Stimulated activated CD4-positive, alpha-beta T cell treated with anti-CD3 and anti-CD28 coated beads, Interleukin-4, amount 100 ng/mL, for 4 hours (primary cell): ENCODE data around the gene RHBDL3.
A peak's percentile ranks its signal among the peaks of the same experiment; 100 is the strongest.

ENCODE experiments used
- DNase-seq, 2 experiments: peaks; one replicate each; pipeline ENCODE4 v3.0.0-alpha.2; 2020

RHBDL3 gene

DNA sequence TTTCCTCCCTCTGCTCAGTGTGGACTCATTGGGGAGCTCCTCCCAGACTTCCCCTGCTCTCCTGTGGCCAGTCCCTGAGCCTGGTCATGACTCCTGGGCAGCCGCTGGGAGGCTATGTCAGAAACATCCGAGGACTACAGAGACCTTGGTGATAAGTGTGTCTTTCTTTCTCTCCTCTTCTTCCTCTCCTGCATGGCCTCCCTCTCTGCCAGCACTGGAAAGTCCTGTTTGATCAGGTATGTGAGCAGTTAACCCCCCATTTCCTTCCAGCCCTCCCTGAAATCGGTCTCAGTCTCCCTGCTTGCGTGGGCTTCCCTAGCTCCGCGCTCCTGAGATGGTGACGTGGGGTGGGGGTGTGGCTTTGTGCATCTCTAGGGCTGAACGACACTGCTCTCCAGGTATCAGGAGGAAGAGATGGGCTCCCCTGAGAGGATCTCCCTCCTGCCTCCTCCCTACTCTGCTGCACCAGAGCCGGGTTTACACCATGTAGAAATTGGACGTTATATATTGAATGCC lies 2.1 kb downstream of the RHBDL3 start:
- peak; percentile 9 to 26 for DNase-seq

DNA sequence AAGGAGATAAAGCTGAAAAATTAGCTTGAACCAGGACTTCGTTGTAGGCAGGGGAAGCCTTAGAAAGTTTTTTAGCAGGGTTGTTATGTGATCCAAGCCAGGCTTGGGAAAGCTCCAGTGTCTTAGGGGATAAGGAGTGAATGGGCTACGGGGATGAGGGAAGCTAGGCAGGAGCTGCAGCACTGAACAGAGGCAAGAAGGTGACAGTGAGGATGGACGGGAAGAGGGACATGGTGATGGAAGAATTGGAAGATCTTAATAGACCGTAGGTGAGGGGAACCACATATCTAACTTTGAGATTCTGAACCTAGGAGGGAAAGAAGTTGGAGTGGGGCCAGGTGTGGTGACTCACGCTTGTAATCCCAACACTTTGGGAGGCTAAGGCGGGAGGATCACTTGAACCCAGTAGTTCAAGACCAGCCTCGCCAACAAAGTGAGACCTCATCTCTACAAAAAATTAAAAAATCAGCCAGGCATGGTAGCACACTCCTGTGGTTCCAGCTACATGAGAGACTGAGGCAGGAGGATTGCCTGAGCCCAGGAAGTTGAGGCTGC lies 3.2 kb downstream of the RHBDL3 start:
- no peak for DNase-seq

DNA sequence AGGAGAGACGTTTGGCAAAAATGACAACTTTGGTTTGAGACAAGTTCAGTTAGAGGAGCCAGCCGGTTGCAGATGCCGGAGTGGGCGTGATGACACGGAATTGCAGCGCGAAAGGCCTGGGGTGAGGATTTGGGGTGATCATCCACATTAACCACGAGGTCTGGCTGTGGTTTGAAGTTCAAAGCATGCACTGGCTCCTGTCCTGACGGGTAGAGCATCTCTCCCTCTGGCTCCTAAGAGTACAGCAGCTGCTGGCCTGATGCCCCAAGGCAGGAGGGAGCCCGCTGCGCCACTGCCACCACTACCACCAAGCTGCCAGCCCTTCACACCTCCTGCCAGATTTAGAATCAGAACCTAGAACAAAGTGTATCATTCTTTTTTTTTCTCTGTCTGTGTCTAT lies 3.7 kb downstream of the RHBDL3 start:
- no peak for DNase-seq

DNA sequence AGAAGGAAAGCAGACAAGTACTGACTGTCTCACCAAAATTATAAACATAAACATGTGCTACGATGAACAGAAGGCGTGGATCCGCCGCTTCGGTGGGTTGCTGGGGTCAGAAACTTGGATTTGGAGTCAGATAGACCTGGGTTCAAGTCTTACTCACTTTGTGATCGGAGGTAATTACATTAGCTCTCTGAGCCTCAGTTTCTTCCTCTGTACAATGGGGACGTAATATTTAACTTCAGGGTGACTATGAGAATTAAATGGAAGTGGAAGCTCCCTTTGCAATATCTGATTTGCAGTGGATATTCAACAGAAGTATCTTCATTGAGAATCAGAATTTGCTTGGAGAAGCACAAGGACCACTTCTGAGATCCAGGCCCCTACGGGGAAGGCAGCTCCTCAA lies 6.2 kb downstream of the RHBDL3 start:
- no peak for DNase-seq

DNA sequence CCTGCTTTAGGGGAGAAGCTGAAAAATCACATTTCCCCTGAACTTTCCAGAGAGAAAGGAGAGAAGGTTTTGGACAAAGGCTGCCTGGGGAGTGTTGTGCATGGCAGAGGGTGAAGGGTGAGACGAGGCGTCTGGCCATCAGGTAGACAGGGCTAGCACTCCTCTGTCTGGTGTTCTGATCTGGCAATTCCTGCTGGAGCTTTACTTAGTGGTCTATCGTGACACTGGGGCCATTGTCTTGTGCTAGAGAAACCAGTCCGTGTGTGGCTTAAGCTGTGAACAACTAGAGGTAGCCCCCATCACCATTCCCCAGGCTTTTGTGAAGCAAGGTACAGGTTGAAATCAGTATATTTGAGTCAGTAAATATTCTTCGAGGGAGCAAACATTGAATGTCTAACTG lies 8.5 kb downstream of the RHBDL3 start:
- no peak for DNase-seq

DNA sequence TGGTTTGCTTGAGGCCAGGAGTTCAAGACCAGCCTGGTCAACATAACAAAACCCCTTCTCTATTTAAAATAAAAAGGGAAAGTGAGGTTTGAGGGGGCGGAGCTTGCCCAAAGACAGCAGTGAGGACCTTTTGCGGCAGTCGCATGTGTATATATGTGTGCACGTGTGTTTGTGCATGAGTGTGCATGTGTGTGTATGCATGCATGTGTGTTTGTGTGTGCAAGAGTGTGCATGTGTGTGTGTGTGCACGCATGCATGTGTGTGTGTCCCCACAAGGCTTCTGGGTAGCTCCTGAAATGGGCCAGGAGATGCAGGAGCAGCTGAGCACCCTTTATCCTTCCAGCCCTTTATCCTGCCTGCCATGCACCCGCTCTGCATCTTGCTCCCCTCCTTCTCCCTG lies 9.0 kb downstream of the RHBDL3 start:
- no peak for DNase-seq

DNA sequence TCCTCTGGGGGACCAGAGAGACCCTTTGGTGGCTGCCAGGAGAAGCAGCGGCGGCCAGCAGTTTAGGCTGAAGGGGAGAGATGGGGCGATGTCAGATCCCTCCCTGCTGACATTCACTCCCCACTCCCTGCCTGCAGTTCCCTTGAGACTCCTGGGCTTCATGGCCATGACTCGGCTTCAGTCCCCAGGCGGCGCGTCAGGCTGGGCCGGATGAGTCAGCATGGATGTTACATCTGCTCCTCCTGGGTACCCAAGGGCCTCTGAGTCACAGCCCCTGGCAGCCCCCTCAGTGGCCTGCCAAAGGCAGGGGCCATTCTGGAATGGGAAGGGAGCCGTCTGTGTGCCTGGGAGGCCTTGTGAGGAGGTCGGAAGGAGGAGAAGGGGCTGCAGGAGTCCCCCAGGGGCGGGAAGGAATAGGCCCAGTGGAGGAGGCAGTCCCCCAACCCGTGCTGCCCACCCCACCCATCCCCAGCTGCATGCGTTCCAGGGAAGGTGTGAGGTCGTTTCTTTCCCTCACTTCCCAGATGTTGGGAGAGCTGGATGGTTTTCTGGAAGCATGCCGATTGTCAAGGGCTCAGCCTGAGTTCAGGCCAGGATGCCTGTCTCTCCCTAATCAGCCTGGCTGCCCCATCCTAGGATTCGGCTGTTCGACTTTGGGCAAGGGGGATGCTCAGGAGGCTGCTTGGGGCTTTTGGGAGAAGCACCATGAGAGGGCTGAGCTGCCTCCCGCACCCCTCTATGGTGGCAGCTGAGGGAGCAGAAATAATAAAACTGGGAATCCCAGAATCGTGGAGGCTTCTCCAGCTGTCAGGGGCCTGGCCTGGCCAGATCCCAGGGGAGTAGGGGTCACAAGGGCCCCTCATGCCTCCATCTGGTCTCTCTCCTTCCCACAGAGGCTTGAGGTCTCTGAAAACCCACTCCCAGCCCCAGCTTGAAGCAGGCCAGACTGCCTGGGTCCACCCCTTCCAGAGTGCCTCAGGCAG lies 9.7 kb downstream of the RHBDL3 start:
- DNase-seq = no peak

DNA sequence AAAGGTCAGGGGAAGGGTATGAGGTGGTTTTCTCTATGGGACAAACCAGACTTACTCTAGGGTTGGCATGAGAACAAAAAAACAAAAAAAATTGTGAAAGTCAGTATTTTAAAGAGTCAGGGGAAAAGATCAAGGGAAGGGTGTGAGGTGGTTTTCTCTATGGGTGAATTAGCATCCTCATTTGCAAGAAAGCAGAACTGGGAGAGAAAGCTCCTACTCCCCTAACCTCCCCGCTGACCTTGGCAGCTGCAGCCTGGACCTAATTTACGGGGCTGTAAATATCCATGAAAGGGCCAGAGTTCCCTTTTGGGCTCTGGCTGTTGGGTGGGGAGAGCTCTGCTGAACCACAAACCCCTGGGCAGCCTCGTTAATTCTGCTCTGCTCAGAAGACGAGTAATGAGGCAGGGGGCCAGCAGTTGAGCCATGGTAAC lies 10.6 kb downstream of the RHBDL3 start:
- DNase-seq = no peak

DNA sequence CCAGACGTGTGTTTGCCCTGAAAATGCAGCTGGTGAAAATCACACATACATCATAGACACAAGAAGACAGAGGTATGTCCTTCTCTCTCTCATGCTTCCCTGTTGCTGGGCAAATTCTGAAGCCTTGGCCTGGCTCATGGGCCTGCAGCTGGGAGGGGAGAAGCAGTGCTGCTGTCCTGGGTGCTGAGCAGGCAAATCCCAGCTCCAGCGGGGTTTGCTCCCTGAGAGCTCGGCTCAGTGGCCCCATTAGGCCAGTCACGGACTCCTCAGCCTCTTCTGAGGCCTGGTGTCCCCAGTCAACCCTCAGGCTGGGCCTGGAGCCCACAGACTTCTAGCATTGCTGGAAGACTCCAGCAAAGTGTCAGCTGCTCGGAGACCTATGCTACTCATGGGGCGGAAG lies 11.7 kb downstream of the RHBDL3 start:
- DNase-seq = no peak

DNA sequence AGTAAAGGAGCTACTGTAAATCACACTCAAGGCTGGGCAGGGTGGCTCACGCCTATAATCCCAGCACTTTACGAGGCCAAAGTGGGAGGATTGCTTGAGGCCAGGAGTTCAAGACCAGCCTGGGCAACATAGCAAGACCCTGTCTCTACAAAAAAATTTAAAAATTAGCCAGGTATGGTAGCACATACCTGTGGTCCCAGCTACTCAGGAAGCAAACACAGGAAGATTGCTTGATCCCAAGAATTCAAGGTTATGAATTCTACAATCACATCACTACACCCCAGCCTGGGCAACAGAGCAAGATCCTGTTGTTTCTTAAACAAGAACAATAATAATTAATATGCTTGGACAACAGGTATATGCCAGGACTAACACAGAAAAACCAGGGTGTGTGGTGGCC lies 13.2 kb downstream of the RHBDL3 start:
- DNase-seq = no peak

DNA sequence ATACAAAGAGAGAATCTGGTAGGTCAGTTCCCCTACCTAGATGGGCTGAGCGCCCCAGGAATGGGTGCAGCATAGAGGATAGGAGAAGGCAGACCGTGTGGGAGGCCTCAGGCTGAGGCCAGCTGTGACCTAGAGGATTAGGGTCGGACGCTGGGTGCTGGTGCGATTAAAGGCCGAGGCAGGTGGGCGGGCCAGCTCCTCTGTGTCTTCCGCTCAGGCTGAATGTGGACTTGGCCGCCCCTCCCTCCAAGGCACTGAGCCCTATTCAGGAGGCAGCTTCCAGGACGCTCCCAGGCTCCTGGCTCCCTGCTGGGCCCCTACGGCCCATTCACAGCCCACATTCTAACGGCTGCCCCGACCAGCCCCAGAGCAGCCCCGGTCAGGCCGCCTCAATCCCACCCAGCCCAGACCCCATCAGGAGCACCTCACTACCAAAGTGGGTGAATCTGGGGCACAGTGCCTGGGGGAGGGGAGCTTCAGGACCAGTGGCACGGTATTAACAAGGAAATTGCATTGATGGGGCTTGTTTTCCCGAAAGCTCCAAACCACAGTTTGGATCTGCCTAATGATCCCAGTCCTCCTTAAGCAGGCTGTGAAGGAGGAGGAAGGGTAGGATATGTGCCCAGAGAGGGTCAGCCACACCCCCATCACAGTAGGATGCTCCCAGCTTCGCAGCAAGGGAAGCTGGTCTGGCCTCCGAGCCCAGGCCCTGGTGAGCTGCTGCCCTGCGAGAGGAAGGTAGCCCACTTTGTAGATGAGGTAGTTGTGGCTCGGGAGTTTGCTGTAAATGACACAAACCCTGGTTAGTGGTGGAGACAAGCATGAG lies 14.5 kb downstream of the RHBDL3 start:
- no peak for DNase-seq

DNA sequence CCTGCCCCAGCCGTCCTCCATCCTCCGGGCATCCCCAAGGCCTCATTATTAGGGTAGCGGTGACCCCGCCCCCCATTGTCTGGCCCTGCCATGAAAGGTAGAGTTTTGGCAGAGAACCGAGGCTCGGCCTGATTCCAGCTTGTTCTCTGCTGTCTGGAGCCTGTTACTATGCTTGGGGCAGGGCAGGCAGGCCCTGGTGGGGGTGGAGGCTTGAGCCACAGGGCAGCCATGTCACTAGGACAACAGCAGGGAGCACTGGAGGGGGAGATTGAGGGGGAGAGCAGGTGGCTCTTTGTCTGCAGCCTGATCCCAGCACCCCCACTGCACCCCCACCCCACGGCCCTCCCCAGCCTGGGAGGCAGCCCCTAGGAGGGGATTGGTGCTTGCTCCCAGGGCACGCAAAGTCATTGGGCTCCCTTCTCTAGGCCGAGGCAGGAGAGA lies 15.4 kb downstream of the RHBDL3 start:
- no peak for DNase-seq

DNA sequence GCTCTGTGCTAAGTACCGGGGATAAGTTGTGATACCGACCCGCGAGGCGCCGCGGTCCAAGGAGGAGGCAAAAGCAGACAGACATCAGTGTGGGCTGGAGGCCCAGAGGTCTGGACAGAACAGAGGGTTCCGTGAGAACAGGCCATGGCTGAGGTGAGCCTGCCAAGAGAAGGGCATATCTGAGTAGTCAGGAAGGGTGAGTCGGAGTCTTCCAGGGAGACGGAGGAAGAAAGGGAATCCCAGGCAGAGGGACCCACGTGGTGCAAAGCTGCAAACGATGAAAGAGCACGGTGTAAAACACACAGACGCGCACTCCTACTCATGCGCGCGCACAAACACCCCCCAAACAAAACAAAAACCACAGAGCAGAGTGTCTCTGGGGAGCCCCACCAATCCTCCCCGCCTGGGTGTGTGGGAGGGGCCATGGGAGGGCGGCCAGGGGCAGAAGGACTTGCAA lies 18.1 kb downstream of the RHBDL3 start:
- DNase-seq = no peak

DNA sequence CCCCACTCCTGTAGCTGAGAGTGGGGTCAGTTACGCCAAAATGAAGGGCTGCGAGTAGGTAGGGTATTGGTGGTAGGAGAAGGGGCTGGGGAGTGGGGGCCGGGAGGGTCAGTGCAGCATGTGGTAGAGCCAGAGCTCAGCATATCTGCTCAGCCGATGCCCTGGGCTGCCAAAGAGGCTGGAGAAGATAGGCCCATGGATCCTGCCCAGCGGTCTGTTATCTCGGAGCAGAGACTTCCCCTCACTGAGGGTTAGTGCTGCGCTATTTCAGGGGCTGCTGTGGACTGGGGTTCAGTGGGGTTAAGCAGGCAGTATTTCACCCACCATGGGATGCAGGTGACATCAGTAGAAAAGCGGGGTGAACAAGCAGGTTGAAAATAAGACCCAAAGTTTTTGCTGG lies 19.7 kb downstream of the RHBDL3 start:
- DNase-seq = no peak

DNA sequence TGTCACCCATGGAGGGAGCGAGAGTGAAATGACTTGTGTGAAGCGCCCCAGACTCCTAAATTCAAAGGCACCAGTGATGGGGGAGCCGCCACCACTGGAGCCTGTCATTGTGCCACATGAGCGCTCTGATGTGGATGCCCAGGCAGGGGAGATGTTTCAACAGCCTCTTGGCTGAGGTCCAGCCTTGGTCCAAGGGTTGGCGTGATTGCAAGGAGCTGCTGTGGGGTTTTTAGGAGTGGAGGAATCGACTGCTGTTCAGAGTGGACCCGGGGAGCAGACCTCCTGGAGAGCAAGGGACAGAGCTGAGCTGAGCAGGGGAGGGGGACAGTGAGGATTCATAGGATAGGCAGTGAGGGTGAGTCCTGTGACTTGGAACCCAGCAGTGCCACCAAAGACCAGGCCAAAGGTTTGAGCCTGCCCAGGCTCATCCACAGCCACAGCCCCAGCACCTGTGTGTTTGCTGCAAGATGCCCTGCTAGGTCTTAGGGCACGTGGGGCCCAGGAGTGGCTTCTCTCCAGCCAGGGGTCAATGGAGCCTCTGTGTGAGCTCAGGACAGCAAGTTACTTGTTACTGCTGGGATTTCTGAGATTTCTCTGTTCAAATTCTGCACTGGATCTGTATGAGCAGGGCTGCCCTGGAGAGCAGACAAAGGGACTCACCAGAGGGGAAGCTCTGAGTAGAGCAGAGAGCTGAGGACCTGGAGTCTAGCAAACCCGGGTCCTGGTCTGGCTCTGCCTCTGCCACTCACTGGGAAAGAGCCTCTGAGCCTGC lies 20.3 kb downstream of the RHBDL3 start:
- no peak for DNase-seq

DNA sequence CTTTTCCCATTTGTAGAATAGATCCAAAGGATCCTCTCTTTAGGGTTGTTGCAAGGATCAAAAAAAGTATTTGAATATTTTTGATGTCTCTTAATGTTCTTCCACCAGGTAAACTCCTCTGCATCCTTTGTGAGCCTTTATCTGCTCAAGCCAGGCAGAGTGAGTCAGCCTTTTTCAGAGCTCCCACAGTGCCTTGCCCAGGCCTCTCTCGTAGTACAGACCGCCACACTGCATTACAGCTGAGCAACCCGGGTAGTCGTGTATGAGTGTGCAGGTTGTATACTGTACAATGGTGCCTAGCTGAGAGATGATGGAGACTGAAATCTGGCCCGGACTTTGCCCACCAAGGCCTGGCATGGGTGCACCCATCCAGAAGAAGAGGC lies 20.9 kb downstream of the RHBDL3 start:
- no peak for DNase-seq

DNA sequence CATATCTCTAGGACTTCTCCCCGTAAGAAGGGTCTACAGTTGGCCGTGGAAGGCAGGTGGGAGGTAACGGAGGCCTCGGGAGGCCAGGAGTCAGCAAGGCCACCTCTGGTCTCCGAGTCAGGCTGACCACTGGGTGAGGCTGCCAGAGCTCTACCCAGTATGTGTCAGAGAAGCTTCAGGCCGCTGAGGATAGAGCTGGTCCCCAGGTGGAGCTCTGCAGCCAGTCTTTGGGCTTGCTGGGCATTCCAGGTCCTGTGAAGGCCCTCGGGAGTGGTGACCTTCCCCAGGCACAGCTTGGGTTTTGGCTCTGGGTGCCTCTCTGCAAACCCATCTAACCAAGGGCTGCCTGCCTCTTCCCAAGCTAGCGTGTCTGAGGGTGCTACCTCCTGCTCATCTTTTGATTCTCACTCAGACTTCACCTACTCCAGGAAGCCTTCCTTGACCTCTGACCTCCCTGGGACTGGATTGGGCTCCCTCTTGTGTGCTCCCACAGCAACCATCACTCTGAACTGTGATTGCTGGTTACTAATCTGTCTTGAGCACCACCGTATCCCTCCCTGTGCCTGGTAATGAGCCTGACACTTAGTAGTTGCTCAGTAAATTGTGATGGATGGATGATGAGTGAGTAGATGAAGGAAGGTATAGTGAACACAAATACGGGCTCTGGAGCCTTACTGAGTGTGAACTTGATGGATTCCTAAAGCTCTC lies 22.3 kb downstream of the RHBDL3 start:
- DNase-seq = no peak

DNA sequence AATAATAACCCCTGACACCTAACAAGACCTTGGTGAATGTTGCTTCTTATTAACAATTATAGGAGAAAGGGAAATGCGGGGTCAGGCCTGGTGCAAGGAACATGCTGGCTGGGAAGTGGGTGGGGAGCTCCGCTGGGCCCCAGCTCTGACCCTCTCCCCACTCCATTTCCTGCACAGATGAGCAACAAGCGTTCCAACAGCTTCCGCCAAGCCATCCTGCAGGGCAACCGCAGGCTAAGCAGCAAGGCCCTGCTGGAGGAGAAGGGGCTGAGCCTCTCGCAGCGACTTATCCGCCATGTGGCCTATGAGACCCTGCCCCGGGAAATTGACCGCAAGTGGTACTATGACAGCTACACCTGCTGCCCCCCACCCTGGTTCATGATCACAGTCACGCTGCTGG lies 23.0 kb downstream of the RHBDL3 start:
- DNase-seq = no peak

DNA sequence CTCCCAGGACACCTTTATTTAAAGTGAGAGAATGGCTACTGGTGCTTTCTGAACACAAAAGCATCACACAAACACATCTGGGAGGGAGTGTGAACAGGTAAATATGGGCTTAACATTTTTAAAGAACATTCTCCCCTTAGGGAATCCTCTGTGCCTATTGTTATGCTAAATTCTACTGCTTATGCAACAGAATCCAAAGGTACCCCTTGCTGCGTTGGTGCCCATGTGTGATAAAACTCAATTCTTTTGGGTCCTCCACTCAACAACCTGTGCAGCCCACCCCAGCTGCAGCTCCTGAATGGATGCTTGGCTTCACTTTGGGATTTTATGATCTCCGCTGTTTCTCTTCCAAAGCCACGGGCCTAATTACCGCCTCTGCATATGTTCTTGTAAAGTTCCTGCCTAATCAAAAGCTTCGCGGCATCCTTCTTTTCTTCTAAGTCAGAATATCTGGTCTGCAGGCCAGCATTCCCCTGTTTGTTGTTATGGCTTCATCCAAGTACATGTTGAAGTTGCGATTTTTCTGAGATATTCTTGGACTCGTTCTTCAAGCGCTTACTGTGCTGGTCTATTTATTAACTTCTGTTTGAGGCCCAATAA lies 23.9 kb downstream of the RHBDL3 start:
- no peak for DNase-seq

DNA sequence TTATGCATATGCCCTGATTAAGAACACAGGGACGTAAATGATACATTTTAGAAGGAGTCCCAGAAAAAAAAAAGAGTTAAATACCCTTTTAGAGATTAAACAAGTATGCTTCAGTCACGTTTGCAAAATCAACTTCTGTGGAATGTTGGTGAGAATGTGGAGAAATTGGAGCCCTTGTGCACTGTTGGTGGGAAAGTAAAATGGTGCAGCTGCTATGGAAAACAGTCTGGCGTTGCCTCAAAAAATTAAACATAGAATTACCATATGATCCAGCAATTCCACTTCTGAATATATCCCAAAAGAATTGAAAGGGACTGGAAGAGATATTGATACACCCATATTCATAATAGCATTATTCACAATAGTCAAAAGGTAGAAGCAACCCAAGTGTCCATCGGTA lies 26.5 kb downstream of the RHBDL3 start:
- no peak for DNase-seq

DNA sequence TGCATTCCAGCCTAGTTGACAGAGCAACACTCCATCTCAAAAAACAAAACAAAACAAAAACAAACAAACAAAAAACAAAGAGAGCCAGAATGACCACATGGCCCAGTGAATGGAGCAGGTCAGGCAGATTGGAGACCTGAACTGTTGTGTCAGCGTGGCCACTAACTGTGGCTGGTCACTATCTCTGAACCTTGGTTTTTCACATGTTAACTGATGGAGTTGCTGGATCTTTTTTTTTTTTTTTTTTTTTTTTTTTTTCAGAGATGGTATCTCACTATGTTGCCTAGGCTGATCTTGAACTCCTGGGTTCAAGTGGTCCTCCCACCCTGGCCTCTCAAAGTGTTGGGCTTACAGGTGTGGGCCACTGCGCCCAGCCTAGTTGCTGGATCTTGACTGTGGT lies 31.8 kb downstream of the RHBDL3 start:
- DNase-seq = no peak
